Endometrium (tissue), 2 donors: ENCODE results near the gene SLC26A11.
"Not testable (repeated sequence)": the region's sequence is repeated elsewhere in the genome, so short reads cannot be mapped to it uniquely, and the experiment has no call there.

Experiments used
- FAIRE-seq: peaks from 2 replicates; lab custom pipeline; 2012; peaks lifted over from hg19 to GRCh38; lab: Jason Lieb, UNC
- donor health status: control.
- donor health status: control.

The SLC26A11 gene

DNA sequence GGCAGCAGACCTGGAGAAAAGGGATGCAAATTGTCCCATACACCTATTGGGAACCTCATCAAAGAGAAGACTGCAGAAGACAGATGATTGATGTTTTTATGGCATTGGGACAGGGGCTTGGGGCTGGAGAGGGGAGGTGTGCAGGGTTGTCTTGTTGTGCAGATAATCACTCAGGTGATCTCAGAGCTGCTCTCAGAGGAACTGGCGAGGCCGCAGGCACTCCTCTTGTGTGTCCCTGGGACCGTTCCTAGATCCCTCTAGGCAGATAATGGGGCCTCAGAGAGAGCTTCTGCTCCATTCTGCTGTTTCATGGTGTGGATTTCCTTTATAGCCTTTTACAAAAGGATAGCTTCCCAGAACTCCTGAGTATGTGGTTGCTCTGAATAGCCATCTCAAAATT lies 42.1 kb downstream of the SLC26A11 start:
- FAIRE-seq = no peak

DNA sequence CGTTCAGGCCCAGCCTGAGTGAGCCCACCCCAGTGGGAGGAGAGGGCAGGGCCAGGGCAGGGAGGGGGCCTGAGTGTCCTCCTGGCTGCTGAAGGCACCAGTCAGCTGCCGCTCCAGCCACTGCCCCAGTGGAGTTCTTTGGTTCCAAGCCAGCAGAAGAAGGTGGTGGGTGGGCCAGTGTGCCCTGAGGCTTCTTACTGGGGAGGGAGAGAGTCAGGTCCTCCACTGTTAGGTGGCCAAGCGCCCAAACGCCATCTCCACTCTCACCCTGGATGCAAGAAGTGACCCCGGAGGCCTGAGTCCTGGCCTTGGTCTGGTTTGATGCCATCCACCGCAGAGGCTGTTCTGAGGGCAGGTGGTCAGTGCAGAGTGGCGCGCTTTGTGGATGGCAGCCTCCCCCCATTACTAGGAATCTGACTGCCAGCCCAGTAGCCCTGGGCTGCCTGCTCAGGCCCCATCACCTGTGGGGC lies 42.6 kb downstream of the SLC26A11 start:
- no peak for FAIRE-seq

DNA sequence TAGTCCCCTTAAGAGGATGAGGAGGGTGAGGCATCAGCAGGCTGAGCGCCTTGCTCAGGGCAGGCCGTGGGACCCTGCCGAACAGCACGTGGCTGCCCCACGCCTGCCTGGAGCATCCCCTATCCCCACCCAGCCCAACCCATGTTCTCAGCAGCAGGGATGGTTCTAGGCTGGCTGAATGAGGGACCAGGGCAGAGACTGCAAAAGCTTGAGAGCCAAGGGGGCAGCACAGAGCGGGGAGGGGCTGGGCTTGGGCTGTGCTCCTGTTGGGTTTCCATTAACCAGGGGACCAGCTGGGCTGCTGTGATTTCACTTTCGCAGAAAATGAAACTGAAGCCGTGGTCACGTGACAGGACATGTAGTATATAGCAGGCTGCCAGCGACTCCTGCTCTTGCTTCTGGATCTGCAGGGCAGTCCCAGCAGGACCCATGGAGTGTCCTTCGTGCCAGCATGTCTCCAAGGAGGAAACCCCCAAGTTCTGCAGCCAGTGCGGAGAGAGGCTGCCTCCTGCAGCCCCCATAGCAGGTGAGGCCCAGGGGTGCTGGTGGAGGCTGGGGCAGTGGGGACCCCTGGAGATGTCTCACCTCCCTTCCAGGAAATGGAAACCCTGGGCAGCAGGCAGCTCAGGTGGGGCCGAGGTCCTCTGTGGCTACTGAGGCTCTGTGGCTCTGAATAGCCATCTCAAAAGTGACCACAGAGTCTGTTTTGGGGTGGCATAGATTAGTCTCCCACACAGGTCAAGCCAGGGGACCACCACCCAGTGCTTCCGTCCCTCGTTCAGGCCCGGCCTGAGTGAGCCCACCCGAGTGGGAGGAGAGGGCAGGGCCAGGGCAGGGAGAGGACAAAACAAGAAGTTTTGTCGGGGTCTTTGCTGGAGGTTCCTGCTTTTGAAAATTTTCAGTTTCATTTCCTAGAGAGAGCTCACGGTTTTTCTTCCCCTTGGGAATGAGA lies 43.3 kb downstream of the SLC26A11 start:
- no peak for FAIRE-seq

DNA sequence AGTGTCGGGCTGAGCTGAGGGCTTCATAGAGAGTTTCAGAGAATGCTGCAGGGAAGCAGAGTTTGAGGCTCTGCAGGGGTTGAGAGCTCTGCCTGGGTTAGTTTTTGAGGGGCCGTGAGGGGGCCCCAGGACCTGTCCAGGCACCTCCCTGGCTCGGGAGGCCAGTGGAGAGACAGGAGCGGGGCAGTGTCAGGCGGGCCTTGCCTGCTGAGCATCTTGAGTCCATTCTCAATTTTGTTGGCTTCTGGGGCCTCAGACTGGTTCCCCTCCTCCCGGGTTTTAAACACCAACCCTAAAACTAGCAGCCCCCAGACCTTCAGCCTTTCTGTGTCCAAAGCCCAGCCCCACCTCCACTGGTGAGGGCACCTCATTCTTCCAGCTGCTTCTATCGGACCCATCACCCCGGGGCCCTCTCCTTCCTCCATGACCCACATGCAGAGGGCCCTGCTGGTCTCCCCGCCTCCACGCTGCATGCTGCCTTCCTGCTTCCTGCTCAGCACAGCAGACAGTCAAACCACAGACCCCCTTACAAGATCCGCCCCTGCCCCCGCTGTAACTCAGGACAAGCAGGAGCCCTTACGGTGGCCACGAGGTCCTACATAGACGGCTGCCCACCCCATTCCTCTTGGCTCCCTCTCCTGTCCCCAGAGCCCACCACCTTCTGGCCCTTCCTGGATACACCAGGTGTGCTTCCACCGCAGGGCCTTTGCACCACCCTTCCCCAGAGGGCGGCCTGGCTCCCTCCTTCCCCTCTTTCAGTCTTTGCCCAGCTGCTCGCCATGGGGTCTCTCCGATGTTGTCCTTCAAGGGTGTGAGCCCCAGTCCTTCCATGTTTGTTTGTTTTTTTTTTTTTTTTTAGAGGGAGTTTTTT lies 44.2 kb downstream of the SLC26A11 start:
- no peak for FAIRE-seq

DNA sequence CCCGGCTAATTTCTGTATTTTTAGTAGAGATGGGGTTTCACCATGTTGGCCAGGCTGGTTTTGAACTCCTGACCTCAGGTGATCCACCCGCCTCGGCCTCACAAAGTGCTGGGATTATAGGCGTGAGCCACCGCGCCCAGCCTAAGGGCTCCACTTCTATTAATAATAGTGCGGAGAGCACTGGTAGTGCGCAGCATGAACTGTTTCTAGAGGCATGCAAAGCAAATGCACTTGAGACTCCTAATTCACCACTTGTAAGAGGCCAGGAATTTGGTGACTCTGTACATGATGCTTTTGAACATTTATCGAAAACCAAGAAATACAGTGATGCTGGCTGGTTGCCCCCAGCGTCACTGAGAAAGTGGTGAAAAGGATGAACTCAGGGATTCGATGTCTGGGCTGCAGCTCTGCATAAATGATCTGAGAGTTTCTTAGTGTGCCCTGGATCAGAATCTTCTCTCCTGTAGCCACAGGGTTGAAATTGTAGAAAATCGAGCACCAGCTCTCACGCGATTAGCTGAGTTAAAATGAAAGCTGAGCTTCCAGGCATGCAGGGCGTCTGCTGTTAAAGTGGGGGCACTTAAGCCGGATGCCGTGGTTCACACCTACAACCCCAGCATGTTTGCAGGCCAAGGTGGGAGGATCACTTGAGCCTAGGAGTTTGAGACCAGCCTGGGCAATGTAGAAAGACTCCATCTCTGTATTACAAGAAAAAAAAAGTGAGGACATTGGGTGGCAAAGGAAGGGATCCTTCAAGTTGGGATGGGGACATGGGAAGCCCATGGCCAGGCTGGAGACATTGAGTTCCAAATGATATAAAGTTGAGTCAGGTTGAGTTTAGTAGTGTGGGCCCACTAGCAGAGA lies 45.2 kb downstream of the SLC26A11 start:
- no peak for FAIRE-seq

DNA sequence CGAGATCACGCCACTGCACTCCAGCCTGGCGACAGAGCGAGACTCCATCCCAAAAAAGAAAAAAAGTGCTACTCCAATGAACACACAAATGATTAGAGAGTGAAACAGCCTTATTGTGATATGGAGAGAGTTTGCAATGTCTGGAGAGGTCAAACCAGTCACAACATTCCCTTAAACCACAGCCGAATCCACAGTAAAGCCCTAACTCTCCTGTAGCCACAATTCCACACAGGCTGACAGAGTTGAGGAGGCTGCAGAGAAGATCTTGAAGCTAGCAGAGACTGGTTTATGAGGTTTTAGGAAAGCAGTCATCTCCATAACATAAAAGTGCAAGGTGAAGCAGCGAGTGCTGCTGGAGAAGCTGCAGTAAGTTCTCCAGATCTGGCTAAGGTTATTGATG lies 47.2 kb downstream of the SLC26A11 start:
- FAIRE-seq = no peak

DNA sequence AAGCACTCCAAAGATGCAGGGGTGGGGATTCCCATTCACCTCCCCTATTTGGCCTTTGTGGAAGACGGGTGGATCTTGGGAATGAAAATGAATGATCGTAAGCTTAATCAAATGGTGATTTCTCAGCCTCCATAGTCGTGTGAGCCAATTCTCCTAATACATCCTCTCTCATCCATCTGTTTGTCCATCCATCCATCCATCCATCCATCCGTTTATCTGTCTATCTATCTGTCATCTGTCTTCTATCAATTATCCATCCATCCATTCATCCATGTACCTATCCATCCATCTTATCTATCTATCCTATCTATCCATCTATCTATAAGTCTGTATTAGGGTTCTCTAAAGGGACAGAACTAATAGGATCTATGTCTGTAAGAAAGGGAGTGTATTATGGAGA lies 48.2 kb downstream of the SLC26A11 start:
- FAIRE-seq = no peak

DNA sequence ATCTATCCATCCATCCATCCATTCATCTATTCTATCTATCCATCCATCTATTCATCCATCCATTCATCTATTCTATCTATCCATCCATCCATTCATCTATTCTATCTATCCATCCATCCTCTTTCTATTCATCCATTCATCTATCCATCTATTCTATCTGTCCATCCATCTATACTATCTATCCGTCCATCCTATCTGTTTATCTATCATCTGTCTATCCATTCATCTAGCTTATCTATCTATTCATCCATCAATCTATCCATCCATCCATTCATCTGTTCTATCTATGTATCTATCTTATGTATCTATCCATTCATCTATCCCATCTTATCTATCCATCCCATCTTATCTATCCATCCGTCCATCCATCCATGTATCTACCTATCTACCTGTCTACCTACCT lies 49.2 kb downstream of the SLC26A11 start:
- FAIRE-seq = no peak

DNA sequence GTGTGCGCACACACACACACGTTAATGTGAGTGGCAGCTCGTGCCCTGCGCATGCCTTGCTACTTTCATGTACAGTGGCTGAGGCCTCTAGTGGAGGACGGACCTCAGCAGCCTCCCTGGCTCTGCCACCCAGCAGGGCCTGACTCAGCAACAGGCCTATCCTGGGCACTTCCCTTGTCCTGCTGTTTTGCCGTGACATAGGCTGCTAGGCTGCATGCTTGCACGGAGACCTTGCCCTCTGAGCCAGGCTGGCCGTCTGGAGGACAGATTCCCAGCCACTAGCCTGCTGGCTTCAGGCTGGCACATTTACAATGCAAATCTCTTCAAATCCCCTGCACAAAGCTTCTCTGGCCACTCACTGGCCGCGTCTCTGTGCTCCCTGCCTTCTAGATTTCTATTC lies 49.9 kb downstream of the SLC26A11 start:
- no peak for FAIRE-seq

DNA sequence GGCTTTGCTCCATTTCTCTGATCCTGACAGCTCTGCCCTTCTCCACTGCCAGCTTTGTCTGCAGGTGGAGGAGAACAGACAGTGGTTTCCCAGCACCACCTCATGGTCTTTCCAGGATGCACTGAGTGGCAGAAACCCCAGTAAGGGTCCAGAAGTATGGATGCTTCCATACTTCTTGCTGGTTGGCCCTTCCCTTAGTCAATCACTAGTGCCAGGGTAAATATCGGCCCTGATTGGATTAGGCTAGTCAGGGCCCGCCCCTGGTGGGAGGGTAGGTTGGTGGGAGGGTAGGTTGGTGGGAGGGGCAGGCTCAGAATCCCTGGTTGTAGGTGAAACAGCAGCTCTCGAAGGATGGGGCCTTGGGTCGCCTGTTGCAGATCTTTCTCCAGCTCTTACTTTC lies 50.6 kb downstream of the SLC26A11 start:
- FAIRE-seq = no peak

DNA sequence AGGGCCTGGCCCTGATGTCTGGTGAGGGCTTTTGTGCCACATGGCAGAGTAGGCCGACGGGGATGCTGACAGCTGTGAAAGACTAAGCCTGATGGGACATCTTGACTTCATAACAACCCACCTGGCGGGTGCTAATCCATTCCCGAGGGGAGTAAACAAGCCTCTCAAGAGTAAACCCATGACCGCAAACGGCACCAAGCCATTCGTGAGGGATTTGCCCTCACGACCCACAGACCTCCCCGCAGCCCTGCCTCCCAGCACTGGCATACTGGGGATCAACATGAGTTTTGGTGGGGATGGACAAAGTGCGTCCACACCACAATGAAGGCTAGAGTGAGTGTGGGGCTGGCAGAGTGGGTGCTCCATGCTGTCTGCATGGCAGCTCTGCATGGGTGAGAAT lies 52.1 kb downstream of the SLC26A11 start:
- no peak for FAIRE-seq

DNA sequence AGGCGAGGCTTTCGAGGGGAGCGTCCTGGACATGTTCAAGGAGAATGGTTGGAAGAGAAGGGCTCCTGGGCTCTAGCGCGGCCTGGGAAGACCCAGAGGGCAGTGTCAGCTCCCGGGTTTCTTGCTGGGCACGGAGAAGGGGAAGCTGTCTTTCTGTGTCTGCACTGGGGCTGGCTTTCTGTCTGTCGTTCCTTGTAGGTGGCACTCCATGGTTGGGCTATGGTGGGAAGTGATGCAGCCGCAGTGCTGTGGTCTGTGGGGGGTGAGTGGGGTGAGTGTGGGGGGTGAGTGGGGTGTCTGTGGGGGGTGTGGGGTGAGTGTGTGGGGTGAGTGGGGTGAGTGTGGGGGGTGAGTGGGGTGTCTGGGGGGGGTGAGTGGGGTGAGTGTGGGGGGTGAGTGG lies 54.1 kb downstream of the SLC26A11 start:
- no peak for FAIRE-seq

DNA sequence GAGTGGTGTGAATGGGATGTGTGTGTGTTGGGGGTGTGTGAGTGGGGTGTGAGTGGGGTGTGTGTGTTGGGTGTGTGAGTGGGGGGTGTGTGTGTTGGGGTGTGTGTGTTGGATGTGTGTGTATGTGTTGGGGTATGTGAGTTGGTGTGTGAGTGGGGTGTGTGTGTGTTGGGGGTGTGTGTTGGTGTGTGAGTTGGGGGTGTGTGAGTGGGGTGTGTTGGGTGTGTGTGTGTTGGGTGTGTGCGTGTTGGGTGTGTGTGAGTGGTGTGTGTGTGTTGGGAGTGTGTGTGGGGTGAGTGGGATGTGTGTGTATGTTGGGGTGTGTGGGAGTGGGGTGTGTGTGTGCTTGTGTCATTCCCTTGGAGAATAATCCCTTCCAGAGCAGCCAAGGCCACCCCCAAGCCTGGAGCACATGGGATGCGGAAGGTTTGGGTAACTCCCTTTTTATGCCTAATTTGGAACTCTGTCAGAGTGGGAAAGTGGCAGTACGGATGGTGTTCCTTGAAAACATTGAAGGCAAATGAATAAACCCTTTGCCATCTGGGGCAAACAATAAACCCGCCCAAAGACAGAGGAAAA lies 54.7 kb downstream of the SLC26A11 start:
- no peak for FAIRE-seq

DNA sequence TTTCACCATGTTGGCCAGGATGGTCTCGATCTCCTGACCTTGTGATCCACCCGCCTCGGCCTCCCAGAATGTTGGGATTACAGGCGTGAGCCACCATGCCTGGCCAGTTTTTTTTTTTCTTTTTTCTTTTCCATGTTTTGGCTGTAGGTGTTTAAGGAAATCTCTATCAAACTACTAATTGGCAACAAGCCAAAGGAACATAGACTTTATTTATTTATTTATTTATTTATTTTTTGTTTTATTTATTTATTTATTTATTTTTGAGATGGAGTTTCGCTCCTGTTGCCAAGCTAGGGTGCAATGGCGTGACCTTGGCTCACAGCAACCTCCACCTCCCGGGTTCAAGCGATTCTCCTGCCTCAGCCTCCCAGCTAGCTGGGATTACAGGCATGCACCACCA lies 55.6 kb downstream of the SLC26A11 start:
- FAIRE-seq = not testable (repeated sequence)

DNA sequence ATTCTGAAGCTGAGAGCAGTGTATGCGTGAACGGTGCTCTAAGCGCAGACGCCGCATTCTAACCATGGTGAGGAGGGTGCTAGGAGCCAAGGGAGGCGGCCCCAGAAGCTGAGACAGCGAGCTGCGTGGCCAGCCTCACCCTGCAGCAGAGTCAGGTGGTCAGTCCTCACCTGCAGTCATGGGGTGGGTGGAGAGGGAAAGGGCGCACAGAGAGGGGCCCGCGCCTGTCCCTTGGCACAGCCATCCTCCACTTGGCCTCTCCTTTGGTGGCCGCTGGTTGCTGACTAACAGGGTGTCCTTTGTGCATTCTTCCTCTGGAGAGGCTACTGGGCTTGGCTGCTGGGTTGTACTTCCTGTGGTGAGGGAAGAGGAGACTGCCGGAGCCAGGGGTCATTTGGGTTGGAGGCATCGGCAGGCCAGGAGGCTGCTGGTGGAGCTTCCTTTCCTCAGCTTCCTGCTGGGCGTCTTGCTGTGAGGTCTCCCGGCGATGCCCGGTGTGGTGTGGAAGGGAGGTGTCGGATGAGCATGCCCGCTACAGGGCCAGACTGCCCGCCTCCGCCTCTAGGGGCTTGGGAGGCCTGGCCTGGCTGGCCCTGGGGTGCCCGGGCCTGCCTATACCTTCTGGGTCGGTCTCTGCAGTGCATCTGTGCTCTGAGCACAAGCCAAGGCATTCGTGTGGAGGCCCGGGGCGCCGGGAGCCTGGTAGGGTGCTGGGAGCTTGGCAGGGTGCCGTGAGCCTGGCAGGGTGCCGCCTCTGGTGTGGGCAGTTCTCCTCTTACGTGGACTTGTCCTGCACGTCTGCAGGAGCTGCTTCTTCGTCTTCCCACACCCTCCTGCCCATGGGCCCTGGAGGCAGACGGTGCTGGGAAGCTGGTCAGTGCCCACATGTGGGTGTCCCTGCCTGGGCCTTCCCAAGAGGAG lies 57.8 kb downstream of the SLC26A11 start:
- FAIRE-seq = no peak

DNA sequence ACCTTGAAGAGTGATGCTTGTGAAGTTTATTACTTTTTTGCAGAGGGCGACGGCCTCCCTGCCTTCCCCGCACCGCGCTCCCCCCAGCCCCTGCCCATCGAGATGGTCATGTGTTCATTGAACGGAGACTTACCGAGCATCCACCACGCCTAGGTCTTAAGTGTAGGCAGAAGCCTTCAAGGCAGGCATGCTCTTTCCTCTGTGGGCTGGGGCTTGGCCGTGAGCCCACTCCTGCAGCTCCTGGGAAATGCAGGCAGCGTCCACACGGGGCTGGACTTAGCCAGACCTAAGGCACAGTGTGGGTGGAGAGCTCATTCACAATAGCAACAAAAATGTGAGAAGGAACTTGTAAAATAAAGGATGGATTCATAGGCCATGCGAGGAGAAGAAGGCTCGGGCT lies 59.7 kb downstream of the SLC26A11 start:
- peak; percentile 70 for FAIRE-seq

DNA sequence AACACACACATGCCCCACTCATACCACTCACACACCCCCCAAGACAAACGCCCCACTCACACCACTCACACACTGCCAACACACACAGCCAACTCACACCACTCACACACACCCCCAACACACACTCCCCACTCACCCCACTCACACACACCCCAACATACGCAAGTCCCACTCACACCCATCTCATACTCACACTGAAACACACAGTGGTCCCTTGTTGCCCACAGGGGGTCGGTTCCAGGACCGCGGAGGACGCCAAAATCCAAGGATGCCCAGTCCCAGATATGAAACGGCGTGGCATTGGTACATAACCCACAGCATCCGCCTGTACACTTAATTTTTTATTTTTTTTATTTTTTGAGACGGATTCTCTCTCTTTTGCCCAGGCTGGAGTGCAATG lies 61.3 kb downstream of the SLC26A11 start:
- FAIRE-seq = no peak

DNA sequence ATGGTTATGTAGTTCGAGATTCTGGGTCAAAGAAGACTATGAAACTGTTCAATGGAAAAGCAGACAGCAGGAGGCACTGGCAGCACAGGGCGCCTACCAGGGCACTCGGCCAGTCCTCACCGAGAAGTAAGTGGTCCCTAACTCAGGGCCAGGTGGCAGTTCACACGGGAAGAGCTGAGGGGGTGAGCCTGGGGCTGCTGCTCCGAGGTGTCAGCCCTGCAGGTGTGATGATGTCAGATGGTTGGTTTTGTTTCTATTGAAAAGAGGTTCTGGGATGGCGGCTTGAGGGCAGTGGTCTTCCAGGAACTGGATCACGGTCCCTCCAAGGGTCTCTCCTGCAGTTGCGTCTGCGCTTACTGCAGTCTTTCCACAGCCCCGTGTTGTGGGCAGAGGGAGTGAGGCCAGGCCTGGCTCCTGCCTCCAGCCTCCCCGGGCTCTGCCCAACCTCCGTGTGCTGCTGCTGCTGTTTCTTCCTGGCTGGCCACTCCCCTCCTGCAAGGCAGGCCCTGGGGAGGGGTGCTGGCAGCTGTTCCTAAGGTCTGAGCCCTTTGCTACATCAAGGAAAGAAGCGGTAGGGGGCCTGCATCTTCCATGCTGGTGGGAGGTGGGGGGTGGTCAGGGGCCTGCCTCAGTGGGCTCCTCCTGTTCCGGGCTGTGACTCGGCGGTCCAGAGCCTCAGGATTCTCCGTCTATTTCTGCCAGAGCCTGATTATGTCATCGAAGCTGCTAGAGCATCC lies 63.1 kb downstream of the SLC26A11 start:
- no peak for FAIRE-seq

DNA sequence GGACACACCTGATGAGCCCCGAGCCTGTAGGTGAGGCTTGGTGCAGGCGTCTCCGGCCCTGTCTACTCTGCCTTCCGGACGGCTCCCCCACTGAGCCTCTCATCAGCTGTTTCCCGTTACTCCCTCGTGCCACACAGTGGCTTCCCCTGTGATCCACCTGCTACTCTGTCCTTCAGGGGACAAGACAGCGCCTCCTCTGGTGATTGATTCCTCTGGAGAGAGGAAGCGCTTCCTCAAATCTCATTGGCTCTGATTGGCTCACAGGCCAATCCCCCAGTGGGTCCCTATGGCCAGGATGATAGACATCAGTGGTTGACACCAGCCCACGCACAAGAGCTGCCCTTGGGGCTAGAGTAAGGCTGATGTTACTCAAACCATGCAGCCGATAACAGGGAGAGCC lies 64.4 kb downstream of the SLC26A11 start:
- FAIRE-seq = no peak
